Ishikawa (cell line): Measurements from ENCODE around the gene IRAK4.

Experiments
- CEBPB ChIP-seq: IDR thresholded peaks from 2 replicates; pipeline ENCODE4 v1.6.1; 2012
- CREB1 ChIP-seq: IDR thresholded peaks from 2 replicates; pipeline ENCODE4 v1.6.1; 2012; ENCODE audit warnings: low read depth
- EGR1 ChIP-seq: IDR thresholded peaks from 2 replicates; pipeline ENCODE4 v1.6.1; 2012
- EP300 ChIP-seq: IDR thresholded peaks from 2 replicates; pipeline ENCODE4 v1.6.1; 2012; ENCODE audit warnings: borderline replicate concordance
- FOXM1 ChIP-seq: IDR thresholded peaks from 2 replicates; pipeline ENCODE4 v1.6.1; 2012; ENCODE audit warnings: low read depth, borderline replicate concordance
- MAX ChIP-seq: IDR thresholded peaks from 2 replicates; pipeline ENCODE4 v1.6.1; 2012
- NFIC ChIP-seq: IDR thresholded peaks from 2 replicates; pipeline ENCODE4 v1.6.1; 2012
- RAD21 ChIP-seq: IDR thresholded peaks from 2 replicates; pipeline ENCODE4 v1.6.1; 2012; ENCODE audit warnings: low read depth
- REST ChIP-seq: IDR thresholded peaks from 2 replicates; pipeline ENCODE4 v1.6.1; 2012; ENCODE audit warnings: low read depth, mild to moderate bottlenecking
- TAF1 ChIP-seq: IDR thresholded peaks from 2 replicates; pipeline ENCODE4 v1.6.1; 2012; ENCODE audit warnings: low read depth, mild to moderate bottlenecking
- TCF12 ChIP-seq: IDR thresholded peaks from 2 replicates; pipeline ENCODE4 v1.6.1; 2012; ENCODE audit warnings: low read depth
- TEAD4 ChIP-seq: IDR thresholded peaks from 2 replicates; pipeline ENCODE4 v1.6.1; 2012
- USF1 ChIP-seq: IDR thresholded peaks from 2 replicates; pipeline ENCODE4 v1.6.1; 2012
- YY1 ChIP-seq: IDR thresholded peaks from 2 replicates; pipeline ENCODE4 v1.6.1; 2012; ENCODE audit warnings: low read depth
- ZBTB7A ChIP-seq: IDR thresholded peaks from 2 replicates; pipeline ENCODE4 v1.6.1; 2012; ENCODE audit warnings: low read depth

The IRAK4 gene

GRCh38 chr12:43766291-43766690 is 7.5 kb downstream of the IRAK4 start:
- TF ChIP-seq FOXM1 = no peak
- no peak for TF ChIP-seq TAF1
- no peak for TF ChIP-seq NFIC
- no peak for TF ChIP-seq EP300
- TF ChIP-seq TEAD4 = no peak
- no peak for TF ChIP-seq RAD21
- TF ChIP-seq YY1 = no peak
- no peak for TF ChIP-seq REST
- no peak for TF ChIP-seq TCF12
- TF ChIP-seq CREB1 = no peak
- TF ChIP-seq USF1 = no peak
- TF ChIP-seq EGR1 = no peak
- no peak for TF ChIP-seq MAX
- no peak for TF ChIP-seq CEBPB
- no peak for TF ChIP-seq ZBTB7A

GRCh38 chr12:43776498-43776897 is 17.7 kb downstream of the IRAK4 start:
- TF ChIP-seq TAF1 = no peak
- TF ChIP-seq RAD21 = peak; percentile 64

GRCh38 chr12:43786899-43787693 is 28.3 kb downstream of the IRAK4 start:
- TF ChIP-seq FOXM1 (no peak), TCF12 (no peak)

- no peak for TF ChIP-seq USF1
- no peak for TF ChIP-seq TEAD4
- no peak for TF ChIP-seq YY1
- no peak for TF ChIP-seq NFIC
- TF ChIP-seq MAX = no peak
- TF ChIP-seq TCF12 = no peak
- TF ChIP-seq ZBTB7A = no peak
- no peak for TF ChIP-seq EP300
- no peak for TF ChIP-seq TAF1
Observed at GRCh38 chr12:43789941-43790340, 31.2 kb downstream of the IRAK4 start.

GRCh38 chr12:43795716-43796280 is 37.0 kb downstream of the IRAK4 start:
- TF ChIP-seq USF1 (no peak), REST (no peak), NFIC (no peak), EGR1 (no peak)

- TF ChIP-seq ZBTB7A = no peak
Observed at GRCh38 chr12:43797561-43798217, 38.9 kb downstream of the IRAK4 start.
